SK-N-MC (cell line): ENCODE data around the gene TIGD2.

Source experiments
- DNase-seq: peaks from one replicate; pipeline ENCODE4 v3.0.0-alpha.2; 2011; ENCODE audit warnings: low read depth, low spot score
- H3K27ac ChIP-seq: fragments of 200-600 bp; sonication (generic); 2 replicates; pipeline ENCODE4 v1.5.1; 2016; ENCODE audit warnings: mixed run types
- H3K36me3 ChIP-seq: fragments of 200-600 bp; sonication (generic); 2 replicates; pipeline ENCODE4 v1.6.1; 2017; ENCODE audit warnings: antibody characterized with exemption, low read length, mixed read lengths; ENCODE audit not compliant: insufficient read depth
- H3K4me3 ChIP-seq: fragments of 200-600 bp; sonication (generic); 2 replicates; pipeline ENCODE4 v1.5.1; 2016
- H3K9ac ChIP-seq: fragments of 200-600 bp; sonication (generic); 2 replicates; pipeline ENCODE4 v1.8.0; 2017; ENCODE audit warnings: mixed run types, mixed read lengths; ENCODE audit not compliant: insufficient read length
- H3K9me3 ChIP-seq: fragments of 200-600 bp; sonication (generic); 2 replicates; pipeline ENCODE4 v1.6.1; 2017; ENCODE audit warnings: low read depth, mild to moderate bottlenecking, antibody characterized with exemption, low read length, moderate library complexity, mixed read lengths
- EZH2 ChIP-seq: fragments of 200-600 bp; sonication (generic); IDR thresholded peaks from one replicate; pipeline ENCODE4 v1.6.1; 2017; ENCODE audit warnings: antibody characterized with exemption
- FOXP2 ChIP-seq: optimal IDR thresholded peaks from 2 replicates; pipeline ENCODE3; 2011; ENCODE audit warnings: mild to moderate bottlenecking, moderate library complexity; ENCODE audit not compliant: insufficient read depth; ENCODE audit errors: extremely low read length, control extremely low read depth
- POLR2AphosphoS5 ChIP-seq: IDR thresholded peaks from 2 replicates; pipeline ENCODE4 v1.6.1; 2012; ENCODE audit warnings: mild to moderate bottlenecking, low read depth, low read length, borderline replicate concordance

Gene TIGD2

DNA sequence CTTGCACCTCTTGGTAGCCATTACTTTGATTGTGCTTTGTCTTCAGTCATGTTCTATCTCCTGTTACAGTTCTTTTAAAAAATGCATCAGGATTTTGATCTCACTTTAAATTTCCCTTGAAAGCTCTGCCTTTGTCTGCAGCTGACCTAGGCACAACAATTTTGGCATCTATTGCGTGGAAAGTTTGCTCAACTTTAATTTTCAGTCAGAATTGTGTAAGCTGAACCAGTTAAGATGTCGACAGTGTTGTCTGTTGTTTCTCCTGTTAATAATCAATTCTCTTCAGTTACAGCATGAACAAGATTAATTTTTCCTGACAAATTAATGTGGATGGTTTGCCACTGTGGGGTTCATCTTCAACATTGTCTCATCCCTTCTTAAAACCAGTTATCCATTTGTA is 34.9 kb downstream of the TIGD2 start:
- no peak overlapping the region for H3K9ac ChIP-seq
- no peak overlapping the region for H3K27ac ChIP-seq
- no peak for DNase-seq
- no peaks in the 10 kb centered on the region for H3K9me3 ChIP-seq
- H3K4me3 ChIP-seq = no peak overlapping the region
- no peak for TF ChIP-seq EZH2
- no peak for TF ChIP-seq POLR2AphosphoS5
- no peak for TF ChIP-seq FOXP2
- no peaks in the 10 kb centered on the region for H3K36me3 ChIP-seq

DNA sequence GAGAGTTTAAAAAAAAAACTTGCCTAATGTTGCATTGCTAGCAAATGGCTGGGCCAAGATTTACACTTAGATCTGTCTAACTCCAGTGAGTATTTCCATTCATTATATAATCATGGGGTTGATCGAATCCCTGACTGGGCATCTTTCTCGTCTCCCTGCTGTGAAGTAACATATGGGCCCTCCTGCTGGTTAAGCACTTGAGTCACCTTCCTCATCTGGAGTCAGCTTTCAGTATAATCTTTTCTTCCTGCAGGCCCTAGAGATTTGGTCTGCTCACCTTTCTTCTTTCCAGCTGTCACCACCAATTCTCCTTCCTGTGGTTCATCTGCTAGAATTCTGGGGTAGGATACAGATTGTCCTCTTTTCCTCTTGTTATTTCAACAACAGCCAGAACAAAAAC is 41.6 kb downstream of the TIGD2 start:
- no peak overlapping the region for H3K9ac ChIP-seq
- no peak overlapping the region for H3K27ac ChIP-seq
- no peaks in the 10 kb centered on the region for H3K9me3 ChIP-seq
- no peak for TF ChIP-seq FOXP2
- no peak for TF ChIP-seq EZH2
- TF ChIP-seq POLR2AphosphoS5 = no peak
- H3K4me3 ChIP-seq = no peak overlapping the region
- no peaks in the 10 kb centered on the region for H3K36me3 ChIP-seq
- peak; percentile 52 for DNase-seq

DNA sequence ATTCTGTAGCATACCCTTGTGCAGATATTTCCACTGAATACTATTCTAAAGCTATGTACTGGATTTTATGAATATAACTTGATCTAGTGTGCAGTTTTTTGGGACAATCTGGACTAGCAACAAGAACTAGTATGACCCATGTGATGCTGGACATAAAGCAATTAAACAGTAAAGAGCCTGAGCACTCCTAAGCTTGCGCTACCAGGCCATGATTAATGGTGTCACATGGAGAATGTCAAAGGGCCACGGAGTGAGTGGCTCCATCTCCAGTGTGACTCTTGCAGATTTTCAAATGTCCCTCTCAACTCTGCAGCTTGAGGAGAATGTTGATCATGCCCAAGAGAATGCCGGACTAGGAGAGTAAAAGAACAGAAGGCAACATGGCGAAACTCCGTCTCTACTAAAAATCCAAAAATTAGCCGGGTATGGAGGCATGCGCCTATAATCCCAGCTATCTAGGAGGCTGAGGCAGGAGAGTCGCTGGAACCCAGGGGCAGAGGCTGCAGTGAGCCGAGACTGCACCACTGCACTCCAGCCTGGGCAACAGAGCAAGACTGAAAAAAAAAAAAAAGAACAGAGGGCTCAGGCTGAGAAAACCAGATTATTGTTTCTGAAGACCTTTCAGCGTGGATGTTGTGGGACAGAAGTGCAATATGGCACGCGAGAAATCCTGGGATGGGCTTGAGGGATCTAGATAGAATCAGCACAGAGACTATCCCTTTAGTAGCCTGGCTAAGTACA is 45.0 kb downstream of the TIGD2 start:
- no peaks in the 10 kb centered on the region for H3K36me3 ChIP-seq
- no peak overlapping the region for H3K4me3 ChIP-seq
- H3K9ac ChIP-seq = no peak overlapping the region
- no peaks in the 10 kb centered on the region for H3K9me3 ChIP-seq
- no peak overlapping the region for H3K27ac ChIP-seq
- TF ChIP-seq POLR2AphosphoS5 = no peak
- no peak for TF ChIP-seq FOXP2
- TF ChIP-seq EZH2 = no peak
- DNase-seq = no peak

DNA sequence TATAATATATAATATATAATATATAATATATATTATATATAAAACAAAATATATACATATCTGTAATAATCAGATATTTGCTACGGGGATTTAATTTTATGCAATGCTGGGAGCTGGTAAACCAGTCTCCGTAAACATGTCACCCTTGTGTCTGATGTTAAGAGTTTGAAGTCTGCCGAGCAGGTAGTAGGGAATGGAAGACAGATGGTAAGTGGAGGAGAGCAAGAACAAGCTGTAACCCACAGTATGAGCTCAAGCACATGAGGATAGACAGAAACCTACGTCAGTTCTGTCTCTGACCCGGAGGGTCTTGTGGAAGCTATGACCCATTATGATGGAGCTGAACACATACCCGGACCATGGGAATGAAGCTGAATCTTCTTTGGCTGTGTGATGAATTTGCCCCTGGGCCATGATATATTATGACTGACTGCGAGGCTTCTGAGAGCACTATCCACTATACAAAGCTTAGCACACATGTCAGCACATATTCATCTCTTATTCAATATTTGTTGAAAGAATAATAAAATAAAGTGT is 46.2 kb downstream of the TIGD2 start:
- no peak for DNase-seq
- TF ChIP-seq EZH2 (no peak), FOXP2 (no peak), POLR2AphosphoS5 (no peak)

DNA sequence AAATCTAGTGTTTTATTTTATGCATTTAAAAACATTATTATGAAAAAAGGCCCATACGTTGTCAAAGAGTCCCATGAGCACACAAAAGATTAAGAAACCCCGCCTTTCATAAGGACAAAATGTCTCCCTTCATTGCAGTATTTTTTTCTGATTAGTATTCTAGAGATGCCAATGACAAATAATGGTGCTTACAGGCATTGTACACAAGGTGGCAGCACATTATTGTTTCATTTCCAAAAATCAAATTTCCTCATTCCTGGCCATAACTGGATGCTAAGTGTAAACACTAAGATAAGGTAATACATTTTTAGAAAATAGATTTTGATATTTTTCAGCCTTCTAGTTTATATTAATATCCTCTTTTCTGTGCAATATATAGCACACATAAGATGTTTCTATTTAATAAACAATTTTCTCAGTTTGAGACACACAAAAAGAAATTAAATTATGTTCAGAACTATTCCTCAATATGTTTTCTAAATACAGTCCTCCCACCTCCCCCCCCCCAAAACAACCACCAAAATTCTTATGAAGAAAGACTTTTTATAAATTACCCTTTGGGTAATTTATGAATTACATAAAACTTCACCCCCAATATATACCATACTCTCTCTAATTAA is 47.7 kb downstream of the TIGD2 start:
- TF ChIP-seq POLR2AphosphoS5 (no peak), EZH2 (no peak), FOXP2 (no peak)
- H3K4me3 ChIP-seq = no peak overlapping the region
- DNase-seq = peak; percentile 32
- peak overlapping the region; percentile 46 for H3K9ac ChIP-seq
- H3K9me3 ChIP-seq = no peaks in the 10 kb centered on the region
- H3K36me3 ChIP-seq = no peaks in the 10 kb centered on the region
- peak overlapping the region; percentile 44; the same call in 1 of the 2 replicates for H3K27ac ChIP-seq

More for the DNA sequence above, 46.2 kb downstream of the TIGD2 start:
- Histone ChIP-seq H3K36me3 (no peaks in the 10 kb centered on the region), H3K4me3 (no peak overlapping the region), H3K27ac (peak overlapping the region; percentile 53; the same call in 1 of the 2 replicates), H3K9me3 (no peaks in the 10 kb centered on the region), H3K9ac (no peak overlapping the region)

DNA sequence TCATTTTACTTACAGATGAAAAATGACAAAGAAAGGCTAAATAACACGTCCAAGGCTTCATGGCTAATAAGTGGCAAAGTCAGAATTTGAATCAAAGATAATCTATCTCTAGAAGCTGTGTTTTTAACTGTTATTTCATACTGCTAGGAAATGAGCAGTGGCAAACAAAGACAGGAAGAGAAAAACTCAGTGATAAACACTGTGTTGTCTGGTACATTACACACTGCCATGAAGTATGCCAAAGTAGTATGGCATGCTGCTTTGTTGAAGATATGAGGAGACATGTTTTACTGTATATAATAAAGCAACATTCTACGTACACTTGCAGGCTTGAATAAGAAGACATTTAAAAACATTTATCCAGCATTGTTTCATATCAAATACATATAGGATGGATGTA is 49.5 kb downstream of the TIGD2 start:
- H3K9me3 ChIP-seq = no peaks in the 10 kb centered on the region
- no peak overlapping the region for H3K9ac ChIP-seq
- DNase-seq = no peak
- H3K36me3 ChIP-seq = no peaks in the 10 kb centered on the region
- no peak overlapping the region for H3K27ac ChIP-seq
- no peak overlapping the region for H3K4me3 ChIP-seq
- TF ChIP-seq FOXP2 (no peak), POLR2AphosphoS5 (no peak), EZH2 (no peak)

DNA sequence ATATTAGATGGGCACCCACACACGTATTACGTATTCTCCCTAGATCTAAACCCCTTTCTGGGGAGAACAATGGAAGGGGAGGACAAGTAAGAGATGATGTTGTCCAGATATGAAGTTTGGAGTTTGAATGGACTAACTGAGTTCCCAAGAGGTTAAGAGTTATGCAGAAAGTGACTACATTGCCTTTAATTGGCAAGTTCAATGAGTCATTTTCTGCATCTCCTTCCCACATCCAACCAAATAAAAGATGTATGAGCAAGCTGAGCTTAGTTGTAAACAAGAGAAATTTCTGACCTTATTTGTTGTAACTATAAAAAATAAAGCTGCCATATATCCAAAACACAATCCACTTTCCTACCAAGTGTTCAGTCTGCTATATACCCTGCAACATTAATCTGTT is 50.5 kb downstream of the TIGD2 start:
- no peak overlapping the region for H3K4me3 ChIP-seq
- no peaks in the 10 kb centered on the region for H3K9me3 ChIP-seq
- H3K27ac ChIP-seq = no peak overlapping the region
- DNase-seq = no peak
- H3K9ac ChIP-seq = no peak overlapping the region
- TF ChIP-seq EZH2 (no peak), POLR2AphosphoS5 (no peak), FOXP2 (no peak)
- H3K36me3 ChIP-seq = no peaks in the 10 kb centered on the region

DNA sequence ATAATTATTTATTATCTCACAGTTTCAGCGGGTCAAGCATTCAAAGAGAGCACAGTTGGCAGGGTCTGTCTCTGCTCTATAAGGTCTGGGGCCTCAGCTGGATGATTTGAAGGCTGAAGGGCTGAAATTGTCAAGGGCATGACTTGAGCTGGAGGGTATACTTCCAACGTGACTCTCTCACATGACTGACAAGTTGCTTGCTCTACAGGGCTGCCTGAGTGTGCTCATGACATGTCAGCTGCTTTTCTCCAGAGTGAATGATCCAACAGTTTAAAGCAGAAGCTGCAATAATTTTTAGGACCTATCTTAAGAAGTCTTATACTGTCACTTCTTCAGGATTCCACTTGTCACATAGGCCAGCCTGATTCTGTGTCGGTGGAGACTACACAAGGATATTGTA is 51.2 kb downstream of the TIGD2 start:
- TF ChIP-seq FOXP2 = no peak
- no peak for TF ChIP-seq POLR2AphosphoS5
- TF ChIP-seq EZH2 = no peak
- no peak overlapping the region for H3K4me3 ChIP-seq
- no peak overlapping the region for H3K27ac ChIP-seq
- H3K36me3 ChIP-seq = no peaks in the 10 kb centered on the region
- no peaks in the 10 kb centered on the region for H3K9me3 ChIP-seq
- H3K9ac ChIP-seq = no peak overlapping the region
- no peak for DNase-seq

DNA sequence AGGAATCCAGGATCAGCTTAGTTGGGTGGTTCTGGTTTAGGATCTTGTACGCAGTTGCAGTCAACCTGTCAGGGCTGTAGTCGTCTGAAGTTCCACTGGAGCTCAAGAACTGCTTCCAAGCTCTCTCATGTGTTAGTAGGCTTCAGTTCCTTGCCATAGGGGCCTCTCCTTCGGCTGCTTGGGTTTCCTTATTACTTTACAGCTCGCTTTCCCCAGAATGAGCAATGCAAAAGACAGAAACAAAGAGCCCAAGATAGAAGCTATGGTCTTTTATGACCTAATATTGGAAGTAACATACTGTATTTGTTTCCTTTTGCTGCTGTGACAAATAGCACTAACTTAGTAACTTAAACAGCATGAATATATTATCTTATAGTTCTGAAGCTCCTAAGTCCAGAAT is 51.7 kb downstream of the TIGD2 start:
- H3K9ac ChIP-seq = no peak overlapping the region
- no peak overlapping the region for H3K4me3 ChIP-seq
- H3K36me3 ChIP-seq = no peaks in the 10 kb centered on the region
- no peak for DNase-seq
- TF ChIP-seq POLR2AphosphoS5 (no peak), FOXP2 (no peak)
- no peaks in the 10 kb centered on the region for H3K9me3 ChIP-seq
- no peak overlapping the region for H3K27ac ChIP-seq
